Measurements from ENCODE around the gene CROCC.

GRCh38 chr1:16986560-16986959 is 64.8 kb downstream of the CROCC start:
- TF ChIP-seq CTCF (IDR thresholded peaks at IDR 0.05) (no peak), POLR2A (IDR thresholded peaks at IDR 0.05) (no peak)
